Kidney capillary endothelial cell (primary cell): Measurements from ENCODE around the gene BBS9.

Source experiments
- DNase-seq: peaks from one replicate; pipeline ENCODE4 v3.0.0-alpha.2; 2018; ENCODE audit warnings: low spot score

Gene BBS9

DNA sequence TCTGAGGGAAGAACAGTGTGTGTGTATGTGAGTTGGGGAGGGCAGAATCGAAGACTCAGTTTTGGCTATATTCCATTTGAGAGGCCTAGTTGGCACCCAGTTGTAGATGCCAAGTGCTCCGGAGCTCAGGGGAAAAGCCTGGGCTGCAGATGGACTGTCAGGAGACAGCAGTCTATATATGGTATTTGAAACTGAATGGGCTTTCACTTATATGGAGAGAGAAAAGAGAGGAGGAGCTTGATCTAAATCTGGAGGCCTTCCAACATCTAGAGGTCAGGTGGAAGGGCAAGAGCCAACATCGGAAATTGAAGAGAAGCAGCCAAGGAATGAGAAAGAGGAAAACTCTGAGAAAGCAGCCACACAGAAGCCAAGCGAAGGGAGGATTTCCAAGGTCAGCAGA is 425.2 kb downstream of the BBS9 start:
- DNase-seq = no peak

DNA sequence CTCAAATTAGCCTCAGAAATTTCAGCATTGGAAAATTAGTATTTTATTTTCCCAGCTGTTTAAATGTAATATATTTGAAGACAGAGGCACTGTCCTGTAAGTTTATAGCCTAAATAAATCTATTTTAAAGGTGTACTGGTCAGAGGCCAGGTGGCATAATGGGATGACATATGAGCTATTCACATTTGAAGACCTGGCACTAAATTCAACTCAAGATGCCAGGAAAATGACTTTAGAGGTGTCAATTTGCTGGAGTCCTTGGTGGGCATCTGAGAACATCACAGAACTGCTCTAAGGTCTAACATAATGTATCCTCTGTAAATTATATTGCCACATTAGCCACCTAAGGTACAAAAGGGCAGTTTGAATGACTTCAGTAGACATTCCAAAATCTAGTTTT is 427.1 kb downstream of the BBS9 start:
- DNase-seq = no peak

DNA sequence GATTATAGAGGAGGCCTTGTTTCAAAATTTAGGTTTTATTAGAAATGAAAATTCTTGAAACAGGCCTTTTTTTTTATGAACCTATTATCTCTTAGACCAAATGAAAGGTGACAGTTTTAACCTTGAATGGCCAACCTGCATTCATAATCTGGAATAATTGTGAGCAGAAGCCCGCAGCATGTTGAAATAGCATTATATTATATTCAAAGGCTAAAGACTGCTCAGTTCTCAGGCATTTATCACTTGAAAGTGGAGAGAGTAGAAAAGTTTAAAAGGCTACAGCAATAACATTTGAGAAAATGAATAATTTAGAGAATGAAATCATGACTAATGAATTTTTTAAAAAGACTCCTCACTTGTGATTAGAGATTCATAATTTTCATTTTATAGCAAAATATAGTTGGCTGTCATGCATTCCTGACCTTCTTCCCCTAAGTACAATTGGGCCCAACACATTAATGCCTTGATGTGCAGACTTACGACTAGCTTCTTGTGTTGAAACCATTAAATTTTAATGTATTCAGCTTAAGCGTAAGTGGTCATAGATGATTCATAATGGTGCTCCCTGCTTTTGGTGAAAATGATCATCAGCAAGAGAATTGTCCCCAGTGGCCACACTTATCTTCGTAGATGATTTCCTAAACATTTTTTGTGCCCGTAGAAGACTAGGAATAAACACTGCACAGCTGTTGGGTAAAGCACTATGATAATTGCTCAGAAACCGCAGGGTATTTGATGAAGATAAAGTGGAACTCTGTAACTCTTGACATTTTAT is 429.4 kb downstream of the BBS9 start:
- no peak for DNase-seq

DNA sequence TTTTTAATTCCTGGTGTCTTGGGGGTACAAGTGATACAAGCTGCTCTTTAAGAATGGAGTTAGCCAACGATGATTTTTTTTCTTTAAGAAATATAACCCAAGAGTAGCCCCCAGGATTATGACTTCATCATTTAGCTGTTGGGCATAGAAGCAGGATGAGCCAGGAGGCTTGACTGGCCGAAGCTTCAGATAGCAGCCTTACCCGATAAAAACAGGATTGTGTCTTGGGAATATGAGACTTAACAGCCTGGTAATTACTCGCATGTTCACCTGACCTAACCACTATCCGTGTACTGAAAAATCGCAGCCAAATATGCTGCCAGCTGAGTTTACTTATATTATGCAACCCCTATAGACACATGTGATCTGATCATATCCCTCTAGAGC is 430.0 kb downstream of the BBS9 start:
- DNase-seq = no peak

DNA sequence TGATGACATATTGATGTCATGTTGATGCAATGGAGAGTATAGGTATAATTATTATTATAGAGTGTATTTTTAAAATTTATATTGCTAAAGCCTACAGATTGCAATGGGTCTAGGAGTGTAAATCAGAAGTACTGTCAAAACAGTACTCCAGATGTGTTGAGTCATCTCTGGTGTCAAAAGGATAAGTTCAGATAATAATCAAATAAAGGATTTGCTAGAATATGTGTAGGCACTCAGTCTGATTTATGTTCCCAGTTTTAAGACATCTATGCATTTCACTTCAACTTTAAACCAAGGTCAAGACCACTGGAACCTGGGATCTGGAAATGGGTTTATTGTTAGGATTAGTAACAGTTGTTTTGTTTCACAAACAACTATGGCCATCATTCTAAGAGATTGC is 433.6 kb downstream of the BBS9 start:
- DNase-seq = no peak

DNA sequence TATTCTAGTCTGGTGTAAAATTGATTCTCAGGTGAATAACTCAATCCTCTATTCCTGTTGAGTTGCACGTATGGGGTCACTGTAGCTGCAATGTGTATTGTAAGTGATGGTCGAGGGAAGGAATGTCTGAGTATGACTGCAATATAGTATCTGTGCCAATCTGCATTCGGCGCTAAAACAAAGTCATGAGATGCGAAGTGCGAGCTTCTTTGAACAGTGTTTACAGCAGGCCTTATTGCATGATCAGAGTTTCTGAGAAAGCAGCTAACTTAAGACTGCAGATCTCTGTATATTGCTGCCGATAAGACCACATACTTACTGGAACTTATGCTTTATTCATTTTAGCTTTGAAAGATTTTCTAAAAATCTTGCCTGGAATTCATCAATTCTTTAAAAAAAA is 434.3 kb downstream of the BBS9 start:
- no peak for DNase-seq

DNA sequence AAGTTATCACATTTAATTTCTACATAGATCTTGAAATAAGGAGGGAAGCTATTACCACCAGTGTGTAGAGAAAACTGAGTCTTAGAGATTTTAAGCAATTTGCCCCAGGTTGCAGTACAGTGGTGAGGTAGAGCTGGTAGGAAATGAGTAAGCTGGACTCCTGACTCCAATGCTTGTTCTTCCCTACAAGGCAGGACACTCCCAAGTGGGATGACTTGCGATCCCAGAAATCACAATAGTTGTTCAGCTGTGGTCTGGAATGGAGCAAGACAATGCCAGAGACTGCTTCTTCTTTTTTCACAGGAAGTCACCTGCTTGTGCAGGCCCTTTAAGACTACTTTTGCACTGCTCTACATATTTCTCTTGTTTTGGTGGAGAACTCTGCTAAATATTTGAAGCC is 448.8 kb downstream of the BBS9 start:
- peak; percentile 69 for DNase-seq

DNA sequence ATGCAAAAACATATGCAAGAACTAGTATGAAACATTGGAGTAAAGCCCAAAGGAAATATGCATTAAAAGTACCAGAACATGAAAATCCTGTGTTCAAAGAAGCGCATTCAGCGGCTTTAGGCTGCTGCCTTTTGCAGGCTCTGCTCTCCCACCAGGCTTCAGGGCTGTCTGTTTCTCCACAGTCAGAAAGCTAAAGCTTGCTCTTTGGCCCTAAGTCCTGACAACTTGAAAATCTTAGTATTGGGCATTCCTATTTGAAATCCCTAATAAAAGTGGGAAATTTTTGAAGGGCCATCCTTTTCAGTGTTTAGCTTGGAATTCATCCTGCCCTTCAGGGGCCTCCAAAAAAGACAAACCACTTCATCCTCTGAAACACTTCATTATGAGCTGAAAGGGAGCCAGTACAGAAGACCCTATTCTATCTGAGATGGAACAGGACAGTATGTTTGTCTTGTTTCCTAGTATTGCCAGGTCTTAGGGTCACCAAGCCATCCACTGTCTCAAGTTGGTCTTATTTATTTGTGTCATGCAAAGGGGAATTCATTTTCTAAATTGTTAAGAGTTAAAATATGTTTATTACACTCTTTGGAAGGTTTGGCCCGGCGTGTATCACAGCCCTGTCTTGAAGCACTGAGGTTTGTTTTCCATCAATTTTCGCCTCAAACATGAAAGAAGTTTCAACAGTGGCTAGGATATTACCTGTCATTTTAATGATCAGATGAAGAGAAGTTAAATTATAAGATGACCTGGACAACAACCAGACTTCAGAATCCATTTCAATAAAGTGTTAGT is 449.7 kb downstream of the BBS9 start:
- DNase-seq = no peak

DNA sequence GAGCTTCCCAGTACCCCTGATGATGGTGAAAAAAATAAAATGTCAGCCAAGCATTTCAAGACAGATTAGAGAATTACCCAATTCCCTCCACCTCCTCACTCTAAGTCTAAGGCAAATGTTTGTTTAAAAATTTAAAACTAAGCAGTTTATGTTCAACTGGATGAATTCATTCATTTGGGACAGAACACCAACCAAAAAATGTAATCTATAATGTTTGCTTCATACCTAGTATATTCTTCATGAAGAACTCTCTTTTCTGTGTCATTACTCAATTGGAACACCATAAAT is 450.3 kb downstream of the BBS9 start:
- no peak for DNase-seq

DNA sequence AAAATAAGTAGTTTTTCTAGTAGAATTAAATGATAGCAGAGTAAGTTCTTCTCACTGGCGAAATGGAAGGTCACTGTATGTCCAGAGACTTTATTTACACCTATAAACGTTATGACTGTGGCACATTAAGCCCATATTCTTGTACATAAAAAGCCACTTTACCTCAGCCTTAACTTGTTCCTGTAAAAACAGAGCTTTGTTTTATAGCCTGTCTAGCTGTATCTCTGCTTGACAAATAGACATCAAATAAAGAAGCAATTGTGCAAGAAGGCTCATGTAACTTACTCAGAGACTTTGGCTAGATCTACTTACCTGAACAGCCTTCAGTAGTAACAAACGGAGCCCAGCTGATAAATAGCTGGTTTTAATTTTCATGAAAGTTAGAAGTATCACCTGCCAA is 451.9 kb downstream of the BBS9 start:
- DNase-seq = no peak

DNA sequence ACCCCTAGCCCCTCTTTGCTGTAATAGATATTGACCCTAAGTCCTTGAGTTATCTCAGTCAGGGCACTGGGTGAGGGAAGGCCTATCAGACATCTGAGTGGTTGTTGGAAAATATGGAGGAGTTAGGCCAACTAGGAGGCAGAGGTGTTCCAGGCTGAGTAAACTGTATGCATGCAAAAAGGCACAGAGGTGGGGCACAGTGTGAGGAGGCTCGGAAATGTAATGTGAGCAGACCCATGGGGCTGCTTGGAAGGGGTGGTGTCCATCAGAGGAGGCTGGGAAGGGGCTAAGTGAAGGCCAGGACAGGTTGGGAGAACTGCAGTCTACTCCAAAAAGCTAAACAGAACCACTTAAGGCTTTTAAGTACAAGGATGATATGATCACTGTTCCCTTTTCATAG is 452.7 kb downstream of the BBS9 start:
- DNase-seq = no peak

DNA sequence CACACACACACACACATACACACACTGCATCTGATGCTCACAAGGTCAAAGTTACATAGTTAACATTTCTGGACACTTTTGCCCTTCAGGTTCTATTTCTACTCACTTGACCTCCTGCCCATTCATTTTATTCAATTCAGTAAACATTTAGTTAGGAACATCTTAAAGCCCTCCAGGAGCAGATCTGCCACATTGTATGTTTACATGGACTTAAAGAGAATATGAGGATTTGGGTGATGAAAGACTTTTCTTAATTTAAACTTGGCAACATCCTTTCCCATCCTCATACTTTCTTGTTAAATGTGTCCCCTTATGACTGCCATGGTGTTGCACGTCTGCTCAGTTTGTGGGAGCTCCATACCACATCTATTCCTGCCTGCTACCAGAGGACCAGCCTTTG is 453.2 kb downstream of the BBS9 start:
- no peak for DNase-seq

DNA sequence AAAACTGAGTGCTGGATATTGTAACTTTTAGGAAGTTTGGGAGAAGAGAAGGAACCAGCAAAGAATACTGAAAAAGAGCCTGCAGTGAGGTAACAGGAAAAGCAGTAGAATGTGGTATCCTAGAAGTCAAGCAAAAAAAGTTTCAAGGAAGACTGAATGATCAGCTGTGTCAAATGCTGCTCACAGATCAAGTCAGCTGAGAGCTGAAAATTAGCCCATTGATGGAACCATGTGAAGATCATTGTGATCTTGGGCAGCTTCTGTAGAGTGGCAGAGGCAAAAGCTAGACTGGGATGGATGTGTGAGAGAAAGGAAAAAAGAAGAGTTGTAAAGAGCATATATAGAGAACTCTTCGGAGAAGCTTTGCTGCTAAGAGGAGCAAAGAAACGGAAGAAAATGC is 460.5 kb downstream of the BBS9 start:
- no peak for DNase-seq

DNA sequence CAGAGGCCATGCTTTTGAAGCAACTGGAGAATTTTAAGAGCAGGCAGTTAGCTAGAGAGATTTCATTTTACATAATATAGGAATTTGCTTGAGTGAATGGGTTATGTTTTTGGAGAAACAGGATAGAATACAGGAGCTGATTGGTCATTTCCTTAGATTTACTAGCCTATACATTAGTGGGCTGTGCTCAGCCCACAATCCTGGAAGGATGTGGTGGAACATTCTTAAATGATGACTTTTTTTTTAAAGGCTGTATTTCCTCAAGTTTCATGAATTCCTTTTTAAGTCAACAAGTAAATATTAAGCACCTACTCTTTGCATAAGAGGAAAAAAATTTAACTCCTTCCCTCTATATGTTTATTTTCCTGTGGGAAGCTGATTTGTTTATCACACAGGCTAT is 461.6 kb downstream of the BBS9 start:
- peak; percentile 78 for DNase-seq

DNA sequence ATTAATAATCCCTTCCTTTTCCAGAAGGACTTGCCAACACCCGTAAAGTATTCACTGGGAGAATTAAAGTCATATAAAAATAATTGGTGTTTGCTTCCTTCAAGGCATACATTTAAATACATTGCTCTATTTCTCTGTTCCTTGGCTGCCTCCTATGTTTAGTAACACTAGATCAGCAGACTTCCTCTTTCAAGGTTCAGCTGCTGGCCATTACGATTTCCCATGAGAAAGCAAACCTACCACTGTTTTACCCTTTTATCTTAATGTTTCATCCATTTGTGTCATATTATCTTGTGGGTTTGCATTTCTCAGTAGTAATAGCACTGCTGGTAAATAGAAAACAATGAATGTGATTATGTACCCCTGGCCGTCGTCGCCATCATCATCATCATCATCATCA is 462.1 kb downstream of the BBS9 start:
- DNase-seq = peak; percentile 36

DNA sequence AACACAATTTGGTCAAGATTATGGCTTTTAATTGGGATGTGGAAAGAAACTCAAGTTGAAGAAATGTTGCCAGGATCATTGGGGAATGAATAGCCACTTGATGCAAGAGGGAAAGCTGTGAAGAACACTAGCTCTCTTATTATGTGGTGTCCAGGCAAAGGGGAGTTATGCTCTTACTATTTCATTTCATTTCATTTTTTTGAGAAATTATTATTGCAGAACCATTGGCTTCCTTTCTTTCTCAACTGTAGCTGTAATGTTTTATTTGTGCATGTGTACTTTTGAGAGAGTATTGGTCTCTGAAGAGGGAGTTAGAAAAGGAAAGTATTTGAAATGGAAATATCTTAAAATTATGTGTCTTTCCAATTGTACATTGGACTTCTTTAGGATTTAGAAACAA is 463.4 kb downstream of the BBS9 start:
- no peak for DNase-seq

DNA sequence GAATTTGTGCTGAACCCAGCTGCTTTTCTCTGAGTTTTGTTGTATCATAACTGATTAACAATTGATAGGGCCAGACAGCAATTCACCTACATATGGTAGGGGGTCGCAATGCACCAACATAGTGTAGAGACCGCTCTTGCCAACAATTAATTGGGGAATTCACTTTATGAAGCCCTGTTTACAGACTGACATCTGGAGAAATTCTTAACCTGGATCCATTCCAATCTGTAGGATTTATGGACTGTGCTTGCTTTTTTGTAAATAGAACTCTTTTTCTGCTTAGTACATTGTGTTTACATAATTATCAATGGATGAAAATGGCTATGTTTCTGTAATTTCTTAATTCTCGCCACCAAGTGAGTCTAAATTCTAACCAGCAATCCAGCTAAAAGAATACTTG is 464.2 kb downstream of the BBS9 start:
- no peak for DNase-seq

DNA sequence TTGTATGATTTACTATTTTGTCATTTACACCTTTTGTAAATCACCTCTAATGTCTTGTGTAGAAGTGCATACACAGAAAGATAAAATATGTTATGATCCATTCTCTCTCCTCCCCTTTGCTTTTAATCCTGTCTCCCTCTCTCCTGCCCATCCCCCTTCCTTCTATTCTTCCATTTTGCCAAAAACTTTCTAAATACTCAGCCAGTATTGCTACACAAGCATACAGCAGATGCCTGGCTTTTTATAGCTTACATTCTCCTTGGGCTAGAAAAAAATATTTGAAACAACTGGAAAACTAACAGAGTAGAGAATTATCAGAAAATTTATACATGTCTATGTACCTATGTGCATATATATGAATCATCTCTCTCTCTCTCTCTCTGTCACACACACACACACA is 467.3 kb downstream of the BBS9 start:
- DNase-seq = no peak

DNA sequence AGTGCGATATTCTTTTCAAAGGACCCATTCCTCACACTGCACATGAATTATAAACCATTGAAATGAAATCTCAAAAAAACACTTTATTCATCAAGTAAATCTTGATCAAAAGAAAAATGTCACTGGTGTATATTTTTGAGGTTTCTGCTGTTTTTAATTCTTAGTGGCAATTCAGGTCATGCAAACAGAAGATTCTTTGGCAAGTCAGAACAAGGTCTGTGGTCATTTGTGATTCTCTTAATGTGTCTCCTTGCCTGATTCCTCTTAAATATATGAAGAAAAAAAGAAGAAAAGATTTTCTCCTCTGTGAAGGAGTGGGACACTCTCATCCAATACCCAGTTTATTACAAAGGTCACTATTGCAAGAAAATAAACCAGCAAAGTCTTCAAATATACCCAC is 467.8 kb downstream of the BBS9 start:
- no peak for DNase-seq

DNA sequence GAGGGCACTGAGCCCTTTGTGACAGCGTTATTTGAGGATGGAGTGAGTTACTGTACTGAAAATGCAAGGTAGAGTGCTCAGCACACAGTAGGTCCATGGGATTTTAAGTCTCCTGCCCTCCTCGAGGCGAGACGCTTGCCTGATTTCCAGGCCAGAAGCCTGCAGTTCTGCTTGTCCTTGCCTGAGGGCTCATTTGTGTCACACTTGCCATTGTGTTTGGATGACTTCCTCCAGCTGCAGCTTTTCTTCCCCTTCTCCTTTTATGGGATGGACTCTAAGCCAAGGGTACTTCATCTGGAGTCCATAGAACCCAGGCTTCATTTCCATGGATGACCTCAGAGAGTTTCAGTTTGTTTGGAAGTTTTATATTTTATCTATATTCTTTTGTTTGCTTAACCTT is 471.7 kb downstream of the BBS9 start:
- DNase-seq = no peak

DNA sequence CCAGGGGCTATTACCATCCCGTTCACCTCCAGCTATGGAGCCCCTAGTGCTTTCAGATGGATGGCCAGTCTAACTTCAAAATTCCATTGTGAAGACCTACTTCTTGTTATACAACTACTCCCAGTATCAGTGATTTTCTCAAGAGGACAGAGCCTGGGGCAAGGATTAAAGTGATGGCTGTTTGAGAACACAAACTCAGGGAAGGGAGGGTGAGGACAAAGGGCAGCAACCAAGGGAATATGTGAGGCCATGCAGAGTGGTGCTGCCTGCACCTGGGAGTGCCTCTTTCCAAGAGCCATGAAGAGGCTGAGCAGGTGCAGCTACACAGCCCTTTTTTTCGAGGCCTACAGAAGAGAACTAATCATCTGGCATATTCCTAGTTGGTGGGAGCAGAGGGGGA is 472.5 kb downstream of the BBS9 start:
- DNase-seq = no peak

DNA sequence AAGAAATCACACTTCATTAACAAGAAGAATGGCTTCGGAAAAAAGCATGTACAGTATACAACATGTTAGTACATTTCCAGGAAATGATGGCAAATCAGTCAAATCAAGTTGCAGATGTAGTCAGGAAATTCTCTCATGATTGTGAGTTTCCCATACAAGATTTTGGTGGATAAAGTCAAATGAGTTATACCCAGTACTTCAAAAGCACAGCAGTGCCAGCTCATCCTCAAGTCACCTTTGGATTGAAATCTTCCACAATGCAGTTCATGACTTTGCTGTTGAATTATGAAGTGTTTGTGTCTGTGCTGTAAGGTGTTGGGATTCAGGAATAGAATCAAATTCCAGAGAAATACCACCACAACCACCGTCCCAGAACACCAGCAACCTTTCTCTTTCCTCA is 474.7 kb downstream of the BBS9 start:
- peak; percentile 74 for DNase-seq

DNA sequence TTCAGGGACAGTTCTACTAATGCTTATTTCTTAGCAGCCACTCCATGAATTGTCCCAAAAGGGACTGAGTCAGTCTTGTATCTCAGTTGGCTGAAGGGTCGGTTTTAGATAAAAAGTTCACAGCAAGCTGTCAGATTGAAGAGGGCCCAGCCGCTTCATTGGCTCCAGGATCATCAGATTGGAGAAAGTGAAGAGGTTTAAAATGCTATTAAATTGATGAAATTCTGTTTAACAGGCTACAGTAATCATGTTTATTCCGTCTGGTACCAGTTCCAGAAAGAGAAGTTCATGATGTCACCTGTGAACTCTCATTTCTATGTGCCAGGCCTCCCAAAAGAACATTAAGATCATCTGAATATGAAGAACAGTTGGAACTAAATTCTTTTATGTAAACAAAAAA is 481.6 kb downstream of the BBS9 start:
- DNase-seq = no peak

DNA sequence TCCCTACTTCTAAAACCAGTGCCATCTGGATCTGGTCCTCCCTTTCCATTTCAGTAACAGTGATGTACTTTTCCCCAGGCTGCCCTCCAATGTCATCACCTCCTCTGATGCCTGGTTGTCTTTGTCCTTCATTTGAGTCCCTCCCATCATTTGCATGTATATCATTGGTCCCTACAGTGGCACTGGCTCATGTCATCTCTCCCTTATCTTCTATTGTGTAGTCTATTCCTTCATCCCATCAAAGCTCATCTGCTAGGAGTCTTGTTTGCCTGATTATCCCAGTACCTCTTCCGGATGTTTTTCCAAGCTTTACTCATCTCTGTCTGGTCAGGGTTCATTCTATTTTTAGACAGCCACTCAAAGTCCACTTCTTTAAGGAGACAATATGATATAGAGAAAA is 483.1 kb downstream of the BBS9 start:
- no peak for DNase-seq
